B cell (primary cell): Measurements from ENCODE around the gene KIRREL1. TPM values are rescaled to one million over a fixed set of nuclear protein-coding genes. Genes with fewer than 3 reads are reported as not detected.

Experiments used
- ATAC-seq: fragments of 200-7000 bp; cut with Tn5 transposase; one replicate; pipeline ENCODE4 v1.10.0; 2021; ENCODE audit warnings: low read depth, mild to moderate bottlenecking, moderate number of reproducible peaks, moderate library complexity
- CTCF ChIA-PET: fragments of 350-600 bp; sonication (Branson Sonifier 250); formaldehyde crosslinking; loops from one replicate; lab custom pipeline; 2021; ENCODE audit warnings: antibody characterized with exemption, inconsistent platforms; lab: Charles Lee
- POLR2A ChIA-PET: fragments of 350-600 bp; sonication (Branson Sonifier 250); formaldehyde crosslinking; loops from one replicate; lab custom pipeline; 2021; ENCODE audit warnings: antibody characterized with exemption; lab: Charles Lee
- DNase-seq: peaks from one replicate; pipeline ENCODE4 v3.0.0; 2013
- H2AFZ ChIP-seq: 2 replicates; pipeline ENCODE4 v1.6.1; 2012; ENCODE audit warnings: mild to moderate bottlenecking, low read depth, low read length; ENCODE audit not compliant: insufficient read depth, poor library complexity, severe bottlenecking
- H3K27ac ChIP-seq, 2 donors: 1 replicate in 1 of 2; 2 replicates in 1 of 2; pipeline ENCODE4 v1.5.1; 2012 to 2013; ENCODE audit warnings: low read length in 2 of 2, mild to moderate bottlenecking in 2 of 2, moderate library complexity in 1 of 2
- H3K27me3 ChIP-seq, 4 experiments: fragments of 200-600 bp in 1 of 4; sonication (generic) in 1 of 4; replicated peaks in 1 of 4; 1 replicate in 2 of 4; 2 replicates in 2 of 4; pipeline versions ENCODE4 v1.6.1 to v1.7.0; 2013 to 2016; ENCODE audit warnings: low read length in 3 of 4, mild to moderate bottlenecking in 2 of 4, mixed read lengths in 1 of 4, moderate library complexity in 1 of 4; ENCODE audit not compliant: insufficient read depth in 4 of 4, control insufficient read depth in 3 of 4; ENCODE audit errors: control extremely low read depth in 1 of 4
- H3K36me3 ChIP-seq, 2 experiments: replicated peaks in 1 of 2; 1 replicate in 1 of 2; 2 replicates in 1 of 2; pipeline versions ENCODE4 v1.6.1 to v1.7.1; 2013; ENCODE audit warnings: low read length in 1 of 2; ENCODE audit not compliant: insufficient read depth in 2 of 2, control insufficient read depth in 1 of 2; ENCODE audit errors: control extremely low read depth in 1 of 2, extremely low read depth in 1 of 2
- H3K4me1 ChIP-seq, 2 donors: fragments of 200-600 bp in 1 of 2; sonication (generic) in 1 of 2; 1 replicate in 1 of 2; 2 replicates in 1 of 2; pipeline versions ENCODE4 v1.5.1 to v1.6.1; 2013 to 2017; ENCODE audit warnings: low read length in 2 of 2; ENCODE audit not compliant: control insufficient read depth in 2 of 2, insufficient read depth in 2 of 2
- H3K4me2 ChIP-seq: replicated peaks from 2 replicates; pipeline ENCODE3; 2012; ENCODE audit warnings: mild to moderate bottlenecking, low read depth, low read length; ENCODE audit not compliant: poor library complexity, severe bottlenecking
- H3K4me3 ChIP-seq, 5 experiments: fragments of 200-600 bp in 1 of 5; sonication (generic) in 1 of 5; 1 replicate in 3 of 5; 2 replicates in 2 of 5; pipeline versions ENCODE4 v1.5.1 to v1.7.0; 2011 to 2016; ENCODE audit warnings: low read length in 4 of 5, mild to moderate bottlenecking in 4 of 5, low read depth in 2 of 5, control low read depth in 1 of 5, moderate library complexity in 1 of 5; ENCODE audit not compliant: insufficient read depth in 1 of 5; ENCODE audit errors: control extremely low read depth in 1 of 5, extremely low read depth in 1 of 5
- H3K79me2 ChIP-seq: fragments of 200-600 bp; sonication (generic); one replicate; pipeline ENCODE4 v1.6.0; 2016; ENCODE audit warnings: low read length; ENCODE audit not compliant: control insufficient read depth, insufficient read depth
- H3K9ac ChIP-seq: fragments of 200-600 bp; sonication (generic); 2 replicates; pipeline ENCODE4 v1.6.1; 2017; ENCODE audit warnings: mild to moderate bottlenecking, low read length, moderate library complexity
- H3K9me3 ChIP-seq, 3 donors: one replicate each; pipeline versions ENCODE4 v1.6.1 to v1.7.1; 2013; ENCODE audit warnings: low read length in 2 of 3; ENCODE audit not compliant: control insufficient read depth in 2 of 3, insufficient read depth in 1 of 3; ENCODE audit errors: control extremely low read depth in 1 of 3
- H4K20me1 ChIP-seq: 2 replicates; pipeline ENCODE4 v1.6.0; 2012; ENCODE audit warnings: mild to moderate bottlenecking, low read length; ENCODE audit not compliant: insufficient read depth, control insufficient read depth, poor library complexity, severe bottlenecking
- H3K27ac Mint-ChIP-seq: one replicate; pipeline ENCODE4 v1.8.0; 2021; ENCODE audit warnings: mixed read lengths
- H3K27me3 Mint-ChIP-seq: one replicate; pipeline ENCODE4 v1.8.0; 2021; ENCODE audit warnings: mixed read lengths
- H3K4me1 Mint-ChIP-seq: one replicate; pipeline ENCODE4 v1.8.0; 2021; ENCODE audit warnings: mixed read lengths
- H3K4me3 Mint-ChIP-seq: one replicate; pipeline ENCODE4 v1.8.0; 2021; ENCODE audit warnings: mixed read lengths
- H3K9me3 Mint-ChIP-seq: one replicate; pipeline ENCODE4 v1.8.0; 2022; ENCODE audit warnings: mixed read lengths; ENCODE audit not compliant: insufficient read depth
- CTCF ChIP-seq: fragments of 200-600 bp; IDR thresholded peaks from one replicate; pipeline ENCODE4 v1.8.0; 2022; ENCODE audit warnings: antibody characterized with exemption, mild to moderate bottlenecking
- EZH2 ChIP-seq: IDR thresholded peaks from 2 replicates; pipeline ENCODE4 v1.6.1; 2012; ENCODE audit warnings: borderline replicate concordance, low read depth, mild to moderate bottlenecking, moderate library complexity, low read length; ENCODE audit not compliant: insufficient read depth, poor library complexity, severe bottlenecking
- WGBS: methylation state at CpG from one replicate; pipeline ENCODE4 v1.1.5; 2013; ENCODE audit warnings: missing lambda C conversion rate; ENCODE audit not compliant: insufficient coverage; 5-methylcytosine and 5-hydroxymethylcytosine counted together
- intact Hi-C: fragments of 100-400 bp; cut with micrococcal nuclease; formaldehyde crosslinking; loops from one replicate; pipeline ENCODE4 v1.10.0; 2022
- polyA plus RNA-seq: library from polyadenylated mRNA; depleted of rRNA; stranded (reverse); fragments of >200 nt; gene quantifications from 2 replicates; pipeline ENCODE4 v1.2.3, GENCODE V29; 2012
- total RNA-seq, 2 donors: library from RNA; stranded (reverse); fragments of 120-200 nt in 1 of 2; gene quantifications; 1 replicate in 1 of 2; 2 replicates in 1 of 2; pipeline versions ENCODE4 v1.2.3 to v1.2.4, GENCODE V29; 2013 to 2022

Gene KIRREL1
- total and polyA plus RNA-seq, 2 donors (not counting 1 experiment from before 2014, with no cell fraction given): not detected

- peaks cover 0 to 7% (median under 1%) of the 10 kb centered on the region in 4 experiments for H3K27me3 ChIP-seq
- TF ChIP-seq EZH2: no peak
- no peak for TF ChIP-seq CTCF
- H3K27me3 Mint-ChIP-seq: peaks cover 30% of the 10 kb centered on the region
- WGBS: 78% methylated on average over 4 of the region's 7 CpGs
- POLR2A ChIA-PET: no interaction called here
- no peak for DNase-seq
- no peak overlapping the region for H3K27ac Mint-ChIP-seq
- H3K9ac ChIP-seq: no peak overlapping the region
- no peak for ATAC-seq
- H3K9me3 Mint-ChIP-seq: no peaks in the 10 kb centered on the region
- no peak overlapping the region for H3K4me3 ChIP-seq
- no peak overlapping the region for H3K4me3 Mint-ChIP-seq
- H3K4me1 ChIP-seq: no peaks in the 10 kb centered on the region
- no peaks in the 10 kb centered on the region for H3K36me3 ChIP-seq
- no peaks in the 10 kb centered on the region for H3K9me3 ChIP-seq
- no peaks in the 10 kb centered on the region for H3K4me1 Mint-ChIP-seq
- H4K20me1 ChIP-seq: no peaks in the 10 kb centered on the region
- CTCF ChIA-PET: interaction anchor here (0.7 to 23.5 kb wide), 6 partner anchors 8 to 136 kb away, joined by 3 to 534 read pairs (median 4); partner anchors contain the start of gene KIRREL1
- H2AFZ ChIP-seq: no peak overlapping the region
- H3K4me2 ChIP-seq: no peak overlapping the region
- H3K27ac ChIP-seq: no peak overlapping the region
- H3K79me2 ChIP-seq: no peaks in the 10 kb centered on the region
- intact Hi-C loops: no loop called here
Measured at GRCh38 chr1:157984469-157984868, 9.0 kb upstream of the KIRREL1 start.

DNA sequence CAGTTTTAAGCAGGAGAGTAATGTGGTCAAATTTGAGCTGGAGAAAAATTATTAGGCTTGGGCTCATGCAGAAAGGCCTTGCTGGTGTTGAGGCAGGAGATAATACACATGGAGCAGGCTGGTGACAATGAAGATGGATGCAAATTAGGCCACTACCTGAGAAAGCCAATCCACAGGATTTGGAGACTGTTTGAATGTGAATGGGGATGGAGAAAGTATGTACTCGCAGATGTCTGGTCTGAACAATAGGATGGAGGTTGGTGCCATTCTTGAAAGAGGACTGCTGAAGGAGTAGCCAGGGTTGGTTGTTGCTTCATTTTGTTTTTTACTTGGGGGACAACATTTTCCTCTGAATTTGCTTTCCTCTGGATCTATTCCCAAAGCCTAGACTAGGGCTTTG is 8.0 kb upstream of the KIRREL1 start:
- H3K4me1 ChIP-seq: no peaks in the 10 kb centered on the region
- no peaks in the 10 kb centered on the region for H3K9me3 Mint-ChIP-seq
- WGBS: 83% methylated on average over 1 of the region's 1 CpG
- no peak overlapping the region for H3K4me3 ChIP-seq
- H3K4me2 ChIP-seq: no peak overlapping the region
- H3K4me1 Mint-ChIP-seq: no peaks in the 10 kb centered on the region
- ChIA-PET CTCF (interaction anchor here (23.5 kb wide), 1 partner anchor 135 kb away, joined by 534 read pairs; a partner anchor contains a TSS), POLR2A (no interaction called here)
- ATAC-seq (no peak), DNase-seq (no peak)
- H3K27ac ChIP-seq: no peak overlapping the region
- intact Hi-C loops: no loop called here
- no peaks in the 10 kb centered on the region for H3K9me3 ChIP-seq
- no peak overlapping the region for H3K27ac Mint-ChIP-seq
- no peak overlapping the region for H3K4me3 Mint-ChIP-seq
- H4K20me1 ChIP-seq: no peaks in the 10 kb centered on the region
- no peaks in the 10 kb centered on the region for H3K79me2 ChIP-seq
- peaks cover 35% of the 10 kb centered on the region for H3K27me3 Mint-ChIP-seq
- TF ChIP-seq EZH2 (no peak), CTCF (no peak)
- peaks cover 0 to 12% (median 0%) of the 10 kb centered on the region in 4 experiments for H3K27me3 ChIP-seq
- H3K36me3 ChIP-seq: no peaks in the 10 kb centered on the region
- no peak overlapping the region for H3K9ac ChIP-seq
- H2AFZ ChIP-seq: no peak overlapping the region
